ENCODE measurements around the gene PIAS1. TPM values are rescaled to one million over a fixed set of nuclear protein-coding genes. Genes with fewer than 3 reads are reported as not detected.

The PIAS1 gene
- total RNA-seq, 1 experiment from 2014 or later: 32.9 TPM

- H3K27me3 Mint-ChIP-seq (ENCODE audit: insufficient read depth, unreplicated experiment): no peaks in the 10 kb centered on the region
- ChIA-PET POLR2A (interaction anchor here (0.7 to 1.5 kb wide), 2 partner anchors 10 to 24 kb away, joined by 3 to 8 read pairs; no protein-coding TSS in a partner anchor), CTCF (no interaction called here)
- H3K27ac Mint-ChIP-seq (ENCODE audit: low read depth, unreplicated experiment): no peak overlapping the region
- no peak overlapping the region for H3K4me3 Mint-ChIP-seq (ENCODE audit: unreplicated experiment)
- no TSS peak for BruUV-seq (replicated peaks)
- intact Hi-C loops (cut with micrococcal nuclease): no loop called here
- H3K9me3 Mint-ChIP-seq (ENCODE audit: unreplicated experiment): no peaks in the 10 kb centered on the region
- no peak for TF ChIP-seq CTCF (IDR thresholded peaks at IDR 0.05; ENCODE audit: unreplicated experiment)
- H3K4me1 Mint-ChIP-seq (ENCODE audit: insufficient read depth, unreplicated experiment): peaks cover 14% of the 10 kb centered on the region
- H3K36me3 Mint-ChIP-seq (ENCODE audit: insufficient read depth, unreplicated experiment): peaks cover 17% of the 10 kb centered on the region
- DNase-seq (ENCODE audit: unreplicated experiment): no peak
Observed at GRCh38 chr15:68137096-68137495, 83.0 kb downstream of the PIAS1 start.

- H3K4me1 Mint-ChIP-seq (ENCODE audit: insufficient read depth, unreplicated experiment): peaks cover 8% of the 10 kb centered on the region
- TF ChIP-seq CTCF (IDR thresholded peaks at IDR 0.05; ENCODE audit: unreplicated experiment): no peak
- peaks cover 37% of the 10 kb centered on the region for H3K36me3 Mint-ChIP-seq (ENCODE audit: insufficient read depth, unreplicated experiment)
- BruUV-seq (replicated peaks): TSS peak; percentile 19
- H3K27ac Mint-ChIP-seq (ENCODE audit: low read depth, unreplicated experiment): no peak overlapping the region
- H3K4me3 Mint-ChIP-seq (ENCODE audit: unreplicated experiment): no peak overlapping the region
- ChIA-PET CTCF (interaction anchor here (0.6 kb wide), 1 partner anchor 9 kb away, joined by 3 read pairs; no protein-coding TSS in a partner anchor), POLR2A (no interaction called here)
- intact Hi-C loops (cut with micrococcal nuclease): no loop called here
- no peaks in the 10 kb centered on the region for H3K27me3 Mint-ChIP-seq (ENCODE audit: insufficient read depth, unreplicated experiment)
- DNase-seq (ENCODE audit: unreplicated experiment): no peak
- no peaks in the 10 kb centered on the region for H3K9me3 Mint-ChIP-seq (ENCODE audit: unreplicated experiment)
Observed at GRCh38 chr15:68143129-68143528, 89.0 kb downstream of the PIAS1 start.

GRCh38 chr15:68143785-68144184, 89.7 kb downstream of the PIAS1 start:
- Mint-ChIP-seq H3K4me1 (ENCODE audit: insufficient read depth, unreplicated experiment) (peaks cover 8% of the 10 kb centered on the region), H3K27ac (ENCODE audit: low read depth, unreplicated experiment) (peak overlapping the region; percentile 20), H3K9me3 (ENCODE audit: unreplicated experiment) (no peaks in the 10 kb centered on the region), H3K36me3 (ENCODE audit: insufficient read depth, unreplicated experiment) (peaks cover 35% of the 10 kb centered on the region), H3K27me3 (ENCODE audit: insufficient read depth, unreplicated experiment) (no peaks in the 10 kb centered on the region), H3K4me3 (ENCODE audit: unreplicated experiment) (no peak overlapping the region)
- no peak for DNase-seq (ENCODE audit: unreplicated experiment)
- ChIA-PET CTCF (interaction anchor here (0.6 kb wide), 1 partner anchor 732 kb away, joined by 4 read pairs; no protein-coding TSS in a partner anchor), POLR2A (no interaction called here)
- intact Hi-C loops (cut with micrococcal nuclease): no loop called here
- TF ChIP-seq CTCF (IDR thresholded peaks at IDR 0.05; ENCODE audit: unreplicated experiment): no peak
- BruUV-seq (replicated peaks): no TSS peak

GRCh38 chr15:68145706-68146105, 91.6 kb downstream of the PIAS1 start:
- H3K27me3 Mint-ChIP-seq (ENCODE audit: insufficient read depth, unreplicated experiment): no peaks in the 10 kb centered on the region
- DNase-seq (ENCODE audit: unreplicated experiment): no peak
- no peaks in the 10 kb centered on the region for H3K9me3 Mint-ChIP-seq (ENCODE audit: unreplicated experiment)
- H3K4me3 Mint-ChIP-seq (ENCODE audit: unreplicated experiment): no peak overlapping the region
- ChIA-PET CTCF (interaction anchor here (0.6 to 2.0 kb wide), 3 partner anchors 9 to 282 kb away, joined by 4 to 10 read pairs (median 4); no protein-coding TSS in a partner anchor), POLR2A (interaction anchor here (0.9 to 2.1 kb wide), 3 partner anchors 11 to 40 kb away, joined by 3 to 9 read pairs (median 4); no protein-coding TSS in a partner anchor)
- peaks cover 14% of the 10 kb centered on the region for H3K4me1 Mint-ChIP-seq (ENCODE audit: insufficient read depth, unreplicated experiment)
- no peak overlapping the region for H3K27ac Mint-ChIP-seq (ENCODE audit: low read depth, unreplicated experiment)
- intact Hi-C loops (cut with micrococcal nuclease): no loop called here
- peaks cover 38% of the 10 kb centered on the region for H3K36me3 Mint-ChIP-seq (ENCODE audit: insufficient read depth, unreplicated experiment)
- no TSS peak for BruUV-seq (replicated peaks)
- no peak for TF ChIP-seq CTCF (IDR thresholded peaks at IDR 0.05; ENCODE audit: unreplicated experiment)
